Stimulated activated CD4-positive, alpha-beta T cell treated with anti-CD3 and anti-CD28 coated beads, TNF-alpha, amount 100 ng/mL, for 1 hour (primary cell): ENCODE data around the gene C3.
"Not testable (repeated sequence)": the region's sequence is repeated elsewhere in the genome, so short reads cannot be mapped to it uniquely, and the experiment has no call there.

Experiments used
- DNase-seq, 3 donors: peaks; one replicate each; pipeline ENCODE4 v3.0.0-alpha.2; 2020; ENCODE audit warnings: low read depth in 3 of 3, low spot score in 1 of 3

The C3 gene

DNA sequence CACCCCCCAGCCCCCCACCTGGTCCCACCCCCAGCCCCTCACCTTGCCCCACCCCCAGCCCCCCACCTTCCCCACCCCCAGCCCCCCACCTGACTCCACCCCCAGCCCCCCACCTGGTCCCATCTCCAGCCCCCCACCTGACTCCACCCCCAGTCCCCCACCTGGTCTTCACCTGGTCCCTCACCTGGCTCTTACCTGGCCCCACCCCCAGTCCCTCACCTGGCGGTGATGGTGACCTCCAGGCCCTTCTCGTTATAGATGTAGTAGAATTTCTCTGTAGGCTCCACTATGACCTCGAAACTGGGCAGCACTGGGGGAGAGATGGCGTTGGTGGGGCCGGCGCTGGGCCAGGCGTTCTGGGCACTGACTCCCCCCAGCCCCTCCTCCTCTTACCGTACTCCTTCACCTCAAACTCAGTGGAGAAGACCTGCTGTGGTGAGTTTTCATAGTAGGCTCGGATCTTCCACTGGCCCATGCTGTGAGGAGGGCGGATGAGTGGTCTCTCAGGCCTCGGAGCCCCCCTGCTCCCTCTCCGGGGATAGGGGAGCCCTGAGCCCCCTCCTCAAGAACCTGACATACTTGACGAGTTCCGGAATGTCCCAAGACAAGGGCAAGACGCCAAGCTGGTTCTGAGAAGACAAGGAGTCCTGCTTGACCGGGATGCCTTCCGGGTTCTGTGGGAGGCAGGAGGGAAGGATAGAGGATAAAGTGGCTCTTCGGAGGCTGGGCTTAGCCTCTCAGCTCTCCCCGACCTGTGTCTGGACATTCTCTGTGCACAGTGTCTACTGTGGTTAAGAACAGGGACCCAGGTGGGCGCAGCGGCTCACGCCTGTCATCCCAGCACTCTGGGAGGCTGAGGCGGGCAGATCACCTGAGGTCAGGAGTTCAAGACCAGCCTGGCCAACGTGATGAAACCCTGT lies 6.4 kb downstream of the C3 start:
- no peak for DNase-seq

DNA sequence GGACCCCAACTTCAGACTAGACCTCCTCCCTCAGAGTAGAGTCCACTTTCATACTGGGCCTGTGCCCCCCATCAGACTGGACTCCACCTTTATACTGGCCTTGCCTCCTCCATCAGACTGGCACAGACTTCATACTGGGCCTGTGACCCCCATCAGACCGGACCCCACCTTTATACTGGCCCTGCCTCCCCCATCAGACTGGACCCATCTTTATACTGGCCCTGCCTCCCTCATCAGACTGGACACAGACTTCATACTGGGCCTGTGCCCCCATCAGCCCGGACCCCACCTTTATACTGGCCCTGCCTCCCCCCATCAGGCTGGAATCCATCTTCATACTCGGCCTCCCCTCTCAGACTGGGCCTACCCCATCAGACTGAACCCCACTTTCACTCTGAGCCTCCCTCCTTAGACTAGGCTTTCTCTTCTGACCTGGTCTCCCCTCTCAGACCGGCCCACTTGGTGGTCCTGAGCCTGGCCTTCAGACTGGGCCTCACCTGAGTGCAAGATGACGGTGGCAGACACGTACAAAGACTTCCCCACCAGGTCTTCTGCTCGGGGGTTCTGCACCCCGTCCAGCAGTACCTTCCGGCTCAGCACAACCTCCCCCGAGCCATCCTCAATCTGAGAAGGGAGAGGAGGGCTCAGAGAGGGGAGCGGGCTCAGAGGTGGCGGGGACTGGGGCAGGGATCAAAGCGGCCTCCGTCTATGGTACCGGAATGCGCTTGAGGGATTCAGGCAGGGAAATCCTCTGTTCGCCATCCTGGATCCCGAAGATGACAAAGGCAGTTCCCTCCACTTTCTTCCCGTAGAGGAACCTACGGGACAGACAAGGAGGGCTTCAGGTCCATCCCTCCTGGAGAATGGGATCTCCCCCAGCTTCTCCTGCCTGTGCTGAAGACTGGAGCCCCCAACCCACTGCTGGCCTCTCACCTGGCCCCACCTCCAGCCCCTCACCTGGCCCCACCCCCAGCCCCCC lies 7.5 kb downstream of the C3 start:
- no peak for DNase-seq

DNA sequence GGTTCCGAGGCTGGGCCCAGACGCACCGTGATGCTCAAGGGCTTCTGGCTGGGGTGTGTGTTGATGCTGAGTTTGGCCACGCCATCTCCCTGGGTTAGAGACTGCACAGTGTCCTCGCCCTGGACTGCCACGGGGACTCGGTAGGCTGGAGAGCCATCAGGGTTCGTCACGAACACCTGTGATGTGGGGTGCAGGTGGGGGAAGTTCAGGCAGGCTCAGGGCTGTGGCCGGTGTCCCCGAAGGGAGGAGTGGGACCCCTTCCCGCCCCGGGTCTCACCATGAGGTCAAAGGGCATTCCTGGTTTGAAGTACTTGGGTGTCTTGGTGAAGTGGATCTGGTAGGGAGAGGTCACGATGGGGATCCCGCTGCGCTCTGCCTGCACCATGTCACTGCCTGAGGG lies 8.2 kb downstream of the C3 start:
- no peak for DNase-seq

DNA sequence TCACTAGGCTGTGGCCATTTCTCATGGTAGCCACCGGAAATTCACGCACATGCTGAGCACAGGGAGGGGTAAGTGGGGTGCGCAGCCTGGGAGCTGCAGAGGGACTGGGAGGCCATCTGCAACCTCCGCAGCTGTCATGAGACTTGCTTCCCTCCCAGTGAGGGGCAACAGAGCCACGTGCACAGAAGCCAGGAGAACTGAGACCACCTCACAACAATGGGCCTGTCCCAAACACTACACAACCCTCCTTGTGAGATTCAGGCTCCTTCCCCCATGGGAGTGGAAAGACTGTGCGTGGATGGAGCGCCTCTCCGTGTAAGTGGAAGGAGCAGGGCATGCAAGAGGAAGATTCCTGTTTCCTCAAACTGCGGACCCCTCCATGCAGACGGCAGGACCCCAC lies 8.8 kb downstream of the C3 start:
- no peak for DNase-seq

DNA sequence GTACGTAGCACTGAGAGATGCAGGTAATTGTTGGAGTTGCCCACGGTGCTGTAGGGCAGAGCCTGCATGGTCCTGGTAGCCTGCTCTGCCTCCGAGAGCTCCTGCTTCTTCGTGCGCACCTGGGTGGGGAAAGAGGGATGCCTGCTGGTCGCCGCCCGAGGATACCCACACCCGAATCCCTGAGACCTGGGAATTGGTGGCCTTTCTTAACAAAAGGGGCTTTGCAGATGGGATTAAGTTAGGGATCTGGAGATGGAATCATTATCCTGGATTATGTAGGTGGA lies 9.4 kb downstream of the C3 start:
- DNase-seq: no peak

DNA sequence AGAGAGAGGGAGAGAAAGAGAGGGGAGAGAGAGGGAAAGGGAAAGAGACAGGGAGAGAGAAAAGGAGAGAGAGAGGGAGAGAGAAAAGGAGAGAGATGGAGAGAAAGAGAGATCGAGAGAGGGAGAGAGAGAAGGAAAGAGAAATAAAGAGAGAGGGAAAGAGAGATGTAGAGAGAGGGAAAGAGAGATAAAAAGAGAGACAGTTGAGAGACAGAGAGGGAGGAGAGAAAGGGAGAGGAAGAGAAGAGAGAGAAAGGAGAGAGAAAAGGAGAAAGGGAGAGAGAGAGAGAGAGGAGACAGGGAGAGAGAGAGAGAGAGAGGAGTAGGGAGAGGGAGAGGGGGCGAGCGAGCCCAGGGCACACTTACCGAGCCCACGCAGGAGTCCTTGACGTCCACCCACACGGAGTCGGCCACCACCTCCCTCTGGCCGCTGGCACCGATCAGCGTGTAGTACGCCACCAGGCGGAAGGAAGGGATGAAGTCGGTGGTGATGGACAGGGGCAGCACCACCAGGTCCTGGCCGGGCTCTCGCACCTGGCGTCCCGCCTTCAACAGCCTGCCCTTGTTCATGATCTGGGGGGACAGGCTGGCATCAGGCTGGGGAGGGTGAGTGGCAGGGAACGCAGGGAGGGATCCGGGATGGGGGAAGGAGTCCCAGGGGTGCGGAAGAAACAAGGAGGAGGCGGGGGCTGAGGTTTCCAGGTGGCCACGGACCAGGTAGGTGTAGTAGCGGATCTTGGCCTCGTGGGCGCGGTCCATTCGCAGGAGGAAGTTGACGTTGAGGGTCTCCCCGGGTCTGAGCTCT lies 10.0 kb downstream of the C3 start:
- no peak for DNase-seq

DNA sequence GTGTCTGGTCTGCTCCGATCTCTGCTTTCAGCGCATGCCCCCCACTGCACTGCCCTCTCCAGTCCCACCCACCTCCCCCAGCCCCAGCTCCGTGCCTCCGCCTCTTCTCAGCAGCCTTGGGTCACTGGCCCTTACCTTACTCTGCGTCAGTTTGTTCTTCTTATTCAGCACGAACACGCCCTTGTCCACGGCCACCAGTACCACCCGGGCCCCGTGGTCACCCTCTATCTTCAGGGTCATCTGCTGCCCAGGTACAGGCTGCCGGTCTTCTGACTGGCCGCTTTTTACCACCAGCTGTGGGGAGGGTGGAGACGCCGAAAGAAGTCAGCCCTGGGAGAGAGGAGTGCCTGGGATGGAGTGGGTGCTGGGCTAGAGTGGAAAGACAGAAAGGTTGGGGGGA lies 10.9 kb downstream of the C3 start:
- no peak for DNase-seq

DNA sequence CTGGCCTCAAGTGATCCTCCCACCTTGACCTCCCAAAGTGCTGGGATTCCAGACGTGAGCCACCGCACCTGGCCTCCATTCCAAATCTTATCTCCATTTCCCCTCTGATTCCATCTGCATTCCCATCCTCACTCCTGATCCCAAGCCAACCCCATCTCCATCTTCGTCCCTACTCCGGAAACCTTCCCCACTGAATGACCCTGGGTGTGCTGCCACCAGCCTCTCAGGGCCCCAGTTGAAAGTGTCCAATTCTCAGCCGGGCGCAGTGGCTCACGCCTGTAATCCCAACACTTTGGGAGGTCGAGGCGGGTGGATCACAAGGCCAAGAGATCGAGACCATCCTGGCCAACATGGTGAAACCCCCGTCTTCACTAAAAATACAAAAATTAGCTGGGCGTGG lies 11.5 kb downstream of the C3 start:
- DNase-seq: not testable (repeated sequence)

DNA sequence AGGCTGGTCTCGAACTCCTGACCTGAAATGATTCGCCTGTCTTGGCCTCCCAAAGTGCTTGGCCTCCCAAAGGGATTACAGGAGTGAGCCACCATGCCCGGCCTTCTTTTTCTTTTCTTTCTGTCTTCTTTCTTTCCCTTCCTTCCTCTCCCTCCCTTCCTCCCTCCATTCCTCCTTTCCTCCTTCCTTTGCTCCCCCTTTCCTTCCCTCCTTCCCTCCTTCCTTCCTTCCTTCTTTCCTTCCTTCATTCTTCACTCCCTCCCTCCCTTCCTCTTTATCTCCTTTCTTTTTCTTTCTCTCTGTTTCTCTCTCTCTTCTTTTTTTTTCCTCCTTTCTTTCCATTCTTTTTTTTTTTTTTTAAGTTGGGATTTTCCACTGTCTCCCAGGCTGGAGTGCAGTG lies 12.1 kb downstream of the C3 start:
- no peak for DNase-seq

DNA sequence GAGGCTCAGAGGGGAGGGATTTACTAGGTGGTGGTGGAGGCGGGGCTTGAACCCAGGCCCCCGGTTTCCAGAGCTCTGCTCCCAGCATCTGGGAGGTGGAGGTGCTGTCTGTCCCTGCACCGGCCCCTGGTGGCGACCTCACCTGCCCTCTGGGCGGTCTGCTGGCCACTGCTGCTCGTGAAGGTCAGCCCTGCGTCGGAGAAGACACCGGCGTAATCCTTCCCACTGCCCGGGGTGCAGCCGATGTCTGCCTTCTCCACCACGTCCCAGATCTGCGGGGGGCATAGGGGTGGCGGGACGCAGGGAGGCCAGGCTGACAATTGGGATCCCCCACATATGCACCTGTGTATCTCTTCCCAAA lies 12.8 kb downstream of the C3 start:
- no peak for DNase-seq

DNA sequence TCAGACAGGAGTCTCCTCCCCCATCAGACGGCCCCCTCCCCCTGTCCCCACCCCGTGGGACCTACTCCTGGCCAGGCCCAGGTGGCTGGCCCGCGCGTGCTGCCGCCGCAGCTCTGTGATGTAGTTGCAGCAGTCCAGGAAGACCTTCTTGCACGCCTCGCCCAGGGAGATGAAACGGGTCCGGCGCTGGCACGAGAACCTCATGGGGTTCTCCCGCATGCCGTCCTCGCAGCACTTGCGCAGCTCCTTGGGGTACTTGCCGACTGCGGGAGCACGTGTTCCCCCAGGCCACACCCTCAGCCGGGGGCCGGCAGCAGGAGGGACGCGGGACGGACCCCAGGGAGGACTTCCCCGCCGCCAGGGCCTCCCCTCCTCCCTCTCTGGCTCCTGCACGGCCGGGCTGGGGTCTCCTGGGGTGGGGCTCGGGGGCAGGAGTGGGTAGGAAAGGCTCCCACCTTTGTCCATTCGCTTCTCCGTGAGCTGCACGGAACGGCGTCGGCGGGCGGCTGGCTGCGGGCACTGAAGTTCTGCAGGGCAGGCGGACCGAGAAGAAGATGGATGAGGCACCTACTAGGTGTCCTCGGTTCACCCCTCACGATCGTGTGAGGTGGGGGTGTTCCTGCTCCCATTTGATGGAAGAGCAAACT lies 13.3 kb downstream of the C3 start:
- DNase-seq: no peak

DNA sequence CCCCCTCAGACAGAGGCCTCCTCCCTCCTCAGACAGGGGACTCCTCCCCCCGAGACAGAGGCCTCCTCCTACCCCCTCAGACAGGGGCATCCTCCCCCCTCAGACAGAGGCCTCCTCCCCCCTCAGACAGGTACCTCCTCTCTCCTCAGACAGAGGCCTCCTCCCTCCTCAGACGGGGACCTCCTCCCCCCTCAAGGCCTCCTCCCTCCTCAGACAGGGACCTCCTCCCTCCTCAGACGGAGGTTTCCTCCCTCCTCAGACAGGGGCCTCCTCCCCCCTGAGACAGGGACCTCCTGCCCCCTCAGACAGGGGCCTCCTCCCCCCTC lies 13.9 kb downstream of the C3 start:
- no peak for DNase-seq

DNA sequence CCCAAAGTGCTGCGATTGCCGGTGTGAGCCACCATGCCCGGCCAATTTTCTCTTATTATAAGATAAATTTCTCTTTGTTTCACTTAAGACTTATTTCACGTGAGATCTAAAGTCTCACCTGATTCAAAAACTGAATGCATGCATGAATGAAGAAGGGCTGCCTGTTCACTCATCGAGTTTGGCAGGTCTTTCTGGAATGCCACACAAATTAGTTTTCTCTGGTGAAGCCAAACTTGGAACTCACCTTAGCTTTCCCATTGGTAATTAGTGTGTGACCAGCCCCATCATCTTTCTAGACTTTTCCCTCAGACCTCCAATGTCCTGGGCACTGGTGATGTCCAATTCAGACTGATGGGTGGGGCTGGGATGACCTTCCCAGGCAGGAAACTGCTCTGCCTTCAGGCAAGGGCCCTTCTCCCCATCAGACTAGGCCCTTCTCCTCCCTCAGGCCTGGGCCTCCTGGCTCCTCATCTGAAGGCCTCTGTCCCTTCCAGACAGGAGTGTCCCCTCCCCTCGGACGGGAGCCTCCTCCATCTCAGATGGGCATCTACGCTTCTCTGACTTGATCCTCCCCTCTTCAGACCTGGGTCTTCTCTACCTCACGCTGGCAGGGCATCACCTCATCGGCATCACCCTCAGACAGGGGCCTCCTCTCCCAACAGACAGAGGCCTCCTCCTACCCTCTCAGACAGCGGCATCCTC lies 14.4 kb downstream of the C3 start:
- DNase-seq: no peak

DNA sequence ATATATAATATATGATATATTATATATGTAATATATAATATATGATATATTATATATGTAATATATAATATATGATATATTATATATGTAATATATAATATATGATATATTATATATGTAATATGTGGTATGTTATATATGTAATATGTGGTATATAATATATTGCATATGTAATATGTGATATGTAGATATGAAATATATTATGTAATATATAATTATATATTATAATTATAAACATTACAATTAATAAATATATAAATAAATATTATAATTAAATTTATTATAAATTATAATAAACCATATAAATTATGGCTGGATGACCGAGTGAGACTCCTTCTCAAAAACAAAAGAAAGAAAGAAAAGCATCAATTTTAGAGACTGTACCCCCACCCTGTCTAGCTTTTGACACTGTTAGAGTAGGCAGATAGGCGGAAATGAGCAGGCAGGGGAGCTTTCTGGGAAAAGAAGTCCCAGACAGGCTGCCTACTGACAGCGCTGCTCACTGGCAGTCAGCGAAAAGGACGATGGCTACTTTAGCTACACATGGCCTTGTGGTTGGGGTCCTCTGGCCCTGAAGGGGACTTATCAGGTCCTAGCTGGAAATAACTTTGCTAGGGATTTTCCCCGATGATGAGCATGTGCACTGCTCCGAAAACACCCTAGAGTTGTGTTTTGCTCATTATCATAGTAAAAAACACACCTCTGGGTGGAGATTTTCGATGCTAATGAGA lies 19.7 kb downstream of the C3 start:
- DNase-seq: no peak

DNA sequence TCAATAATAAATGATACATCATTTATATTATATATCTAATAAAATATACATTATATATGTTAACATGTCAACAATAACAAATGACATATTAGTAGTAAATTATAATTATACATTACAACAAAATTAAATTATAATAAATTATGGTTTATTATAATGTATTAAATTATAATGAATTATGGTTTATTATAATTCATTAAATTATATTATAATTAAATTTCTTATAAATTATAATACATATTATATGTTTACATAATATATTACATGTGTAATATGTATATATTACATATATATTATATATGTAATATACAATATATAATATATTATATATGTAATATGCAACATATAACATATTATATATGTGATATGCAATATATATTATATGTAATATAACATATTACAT lies 20.5 kb downstream of the C3 start:
- DNase-seq: no peak

DNA sequence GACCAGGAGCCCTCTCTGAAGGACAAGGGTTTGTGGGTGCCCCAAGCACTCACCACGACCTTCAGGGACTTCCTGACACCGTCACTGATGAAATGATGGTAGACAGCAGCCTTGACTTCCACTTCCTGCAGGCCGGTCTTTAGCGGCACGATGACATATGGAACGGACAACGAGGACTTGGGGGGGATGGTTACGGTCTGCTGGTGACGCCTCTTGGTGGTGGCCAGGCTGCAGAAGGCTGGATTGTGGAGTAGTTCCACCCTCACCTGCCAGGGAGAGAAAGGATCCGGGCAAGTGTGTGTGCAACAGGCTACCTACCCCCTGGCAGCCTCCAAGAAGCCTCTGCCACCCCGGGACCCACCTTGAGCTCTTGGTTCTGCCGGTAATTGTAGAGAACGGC lies 23.2 kb downstream of the C3 start:
- DNase-seq: no peak

DNA sequence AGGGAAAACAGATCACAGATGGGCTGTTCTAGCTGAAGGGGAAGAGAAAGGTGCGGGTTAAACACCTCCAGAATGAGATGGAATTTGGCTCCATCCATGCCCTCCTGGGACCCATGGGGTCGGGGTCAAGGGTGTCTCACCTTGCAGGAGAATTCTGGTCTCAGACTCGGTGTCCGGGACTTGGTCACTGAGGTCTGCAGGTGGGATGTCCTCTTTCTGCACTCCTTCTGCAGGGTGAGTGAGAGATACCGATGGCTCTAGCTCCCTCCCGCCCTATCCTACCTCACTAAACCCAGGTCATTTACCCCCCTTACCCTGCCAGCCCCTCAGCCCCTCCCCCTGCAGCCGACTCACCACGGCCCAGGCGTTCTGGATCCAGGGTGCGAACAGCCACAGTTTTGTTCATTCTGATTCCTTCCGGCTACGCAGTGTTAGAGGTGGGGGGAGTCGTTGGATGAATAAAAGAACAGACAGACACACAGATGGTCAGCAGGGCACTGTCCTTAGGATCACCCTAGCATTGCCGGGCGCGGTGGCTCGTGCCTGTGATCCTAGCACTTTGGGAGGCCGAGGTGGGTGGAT lies 24.1 kb downstream of the C3 start:
- DNase-seq: no peak

DNA sequence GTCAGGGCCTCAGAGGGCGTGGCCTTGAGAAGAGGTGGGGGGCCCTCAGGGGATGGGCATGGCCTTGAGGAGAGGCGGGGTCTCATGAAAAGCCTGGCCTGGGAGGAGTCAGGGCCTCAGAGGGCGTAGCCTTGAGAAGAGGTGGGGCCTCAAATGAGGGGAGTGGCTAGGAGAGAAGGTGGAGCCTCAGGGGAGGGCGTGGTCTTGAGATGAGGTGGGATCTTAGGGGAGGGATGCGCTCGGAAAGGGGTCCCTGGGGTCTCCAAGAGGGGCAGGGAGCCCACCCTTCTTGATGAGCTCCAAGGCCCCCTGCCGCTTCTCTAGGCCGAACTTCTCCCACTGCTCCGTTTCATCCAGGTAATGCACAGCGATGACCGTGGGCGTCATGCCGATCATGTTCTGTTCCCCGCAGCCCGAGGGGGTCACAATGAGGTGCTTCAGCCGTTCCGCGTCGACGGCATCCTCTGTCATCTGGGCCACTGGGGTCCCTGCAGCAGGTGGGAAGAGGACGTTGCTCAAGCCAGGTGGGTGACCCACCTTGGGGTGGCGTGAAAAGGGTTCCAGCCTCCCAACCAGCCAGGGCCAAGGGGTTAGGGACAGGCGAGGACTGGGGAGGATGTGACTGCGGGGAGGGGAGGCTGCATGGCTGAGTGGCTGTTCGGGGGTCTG lies 26.2 kb downstream of the C3 start:
- no peak for DNase-seq

DNA sequence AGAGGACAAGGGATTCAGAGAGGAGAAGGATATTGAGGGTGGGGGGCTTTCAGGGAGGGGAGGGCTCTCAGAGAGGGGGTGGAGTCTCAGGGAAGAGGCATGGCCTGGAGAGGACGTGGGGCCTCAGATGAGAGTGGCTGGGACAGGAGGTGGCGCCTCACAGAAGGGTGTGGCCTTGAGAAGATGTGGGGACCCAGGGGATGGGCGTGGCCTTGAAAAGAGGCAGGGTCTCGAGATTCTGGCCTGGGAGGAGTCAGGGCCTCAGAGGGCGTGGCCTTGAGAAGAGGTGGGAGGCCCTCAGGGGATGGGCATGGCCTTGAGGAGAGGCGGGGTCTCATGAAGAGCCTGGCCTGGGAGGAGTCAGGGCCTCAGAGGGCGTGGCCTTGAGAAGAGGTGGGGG lies 26.8 kb downstream of the C3 start:
- no peak for DNase-seq
